IPS-15b (cell line): ENCODE measurements around the gene PPEF1.
A peak's percentile ranks its signal among the peaks of the same experiment; 100 is the strongest.

Experiments
- H3K27me3 ChIP-seq: one replicate; pipeline ENCODE4 v1.6.1; 2013; ENCODE audit warnings: low read length; ENCODE audit not compliant: control insufficient read depth, insufficient read depth
- H3K36me3 ChIP-seq: one replicate; pipeline ENCODE4 v1.6.1; 2013; ENCODE audit warnings: low read length; ENCODE audit not compliant: control insufficient read depth, insufficient read depth
- H3K4me1 ChIP-seq: one replicate; pipeline ENCODE4 v1.6.1; 2013; ENCODE audit warnings: mild to moderate bottlenecking, low read length; ENCODE audit not compliant: control insufficient read depth, insufficient read depth
- H3K4me3 ChIP-seq: one replicate; pipeline ENCODE4 v1.5.1; 2013; ENCODE audit warnings: low read depth, low read length
- H3K9ac ChIP-seq: one replicate; pipeline ENCODE4 v1.6.1; 2013; ENCODE audit warnings: low read depth, mild to moderate bottlenecking, low read length
- H3K9me3 ChIP-seq: one replicate; pipeline ENCODE4 v1.6.1; 2013; ENCODE audit warnings: mild to moderate bottlenecking, low read length; ENCODE audit not compliant: control insufficient read depth, insufficient read depth

The PPEF1 gene, protein sequence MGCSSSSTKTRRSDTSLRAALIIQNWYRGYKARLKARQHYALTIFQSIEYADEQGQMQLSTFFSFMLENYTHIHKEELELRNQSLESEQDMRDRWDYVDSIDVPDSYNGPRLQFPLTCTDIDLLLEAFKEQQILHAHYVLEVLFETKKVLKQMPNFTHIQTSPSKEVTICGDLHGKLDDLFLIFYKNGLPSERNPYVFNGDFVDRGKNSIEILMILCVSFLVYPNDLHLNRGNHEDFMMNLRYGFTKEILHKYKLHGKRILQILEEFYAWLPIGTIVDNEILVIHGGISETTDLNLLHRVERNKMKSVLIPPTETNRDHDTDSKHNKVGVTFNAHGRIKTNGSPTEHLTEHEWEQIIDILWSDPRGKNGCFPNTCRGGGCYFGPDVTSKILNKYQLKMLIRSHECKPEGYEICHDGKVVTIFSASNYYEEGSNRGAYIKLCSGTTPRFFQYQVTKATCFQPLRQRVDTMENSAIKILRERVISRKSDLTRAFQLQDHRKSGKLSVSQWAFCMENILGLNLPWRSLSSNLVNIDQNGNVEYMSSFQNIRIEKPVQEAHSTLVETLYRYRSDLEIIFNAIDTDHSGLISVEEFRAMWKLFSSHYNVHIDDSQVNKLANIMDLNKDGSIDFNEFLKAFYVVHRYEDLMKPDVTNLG

GRCh38 chrX:18707426-18708049 lies at the start of gene PPEF1:
Gene PPEF1 (plus strand): TSS chrX:18707645. CDS start chrX:18707781, 136 bp downstream.
- Histone ChIP-seq H3K36me3 (no peaks in the 10 kb centered on the region), H3K27me3 (no peaks in the 10 kb centered on the region), H3K4me1 (no peaks in the 10 kb centered on the region), H3K9ac (no peak within 1 kb of the TSS), H3K4me3 (no peak within 1 kb of the TSS), H3K9me3 (no peaks in the 10 kb centered on the region)

- Histone ChIP-seq H3K4me1 (no peaks in the 10 kb centered on the region), H3K27me3 (no peaks in the 10 kb centered on the region), H3K36me3 (no peaks in the 10 kb centered on the region), H3K9ac (no peak overlapping the region), H3K4me3 (no peak overlapping the region), H3K9me3 (no peaks in the 10 kb centered on the region)
These were observed 46.2 kb upstream of the PPEF1 start for GRCh38 chrX:18661273-18661672.

- no peaks in the 10 kb centered on the region for H3K9me3 ChIP-seq
- H3K36me3 ChIP-seq: no peaks in the 10 kb centered on the region
- no peaks in the 10 kb centered on the region for H3K27me3 ChIP-seq
- no peaks in the 10 kb centered on the region for H3K4me1 ChIP-seq
- no peak overlapping the region for H3K4me3 ChIP-seq
- no peak overlapping the region for H3K9ac ChIP-seq
These were observed 42.5 kb upstream of the PPEF1 start for GRCh38 chrX:18664947-18665346.

- Histone ChIP-seq H3K9ac (no peak overlapping the region), H3K36me3 (no peaks in the 10 kb centered on the region), H3K4me1 (no peaks in the 10 kb centered on the region), H3K27me3 (no peaks in the 10 kb centered on the region), H3K9me3 (no peaks in the 10 kb centered on the region), H3K4me3 (no peak overlapping the region)
These were observed 40.8 kb upstream of the PPEF1 start for GRCh38 chrX:18666614-18667013.

GRCh38 chrX:18668071-18668835 lies 39.2 kb upstream of the PPEF1 start:
- no peak overlapping the region for H3K9ac ChIP-seq
- no peaks in the 10 kb centered on the region for H3K36me3 ChIP-seq
- H3K4me1 ChIP-seq: no peaks in the 10 kb centered on the region
- H3K4me3 ChIP-seq: no peak overlapping the region
- no peaks in the 10 kb centered on the region for H3K27me3 ChIP-seq
- H3K9me3 ChIP-seq: no peaks in the 10 kb centered on the region

DNA sequence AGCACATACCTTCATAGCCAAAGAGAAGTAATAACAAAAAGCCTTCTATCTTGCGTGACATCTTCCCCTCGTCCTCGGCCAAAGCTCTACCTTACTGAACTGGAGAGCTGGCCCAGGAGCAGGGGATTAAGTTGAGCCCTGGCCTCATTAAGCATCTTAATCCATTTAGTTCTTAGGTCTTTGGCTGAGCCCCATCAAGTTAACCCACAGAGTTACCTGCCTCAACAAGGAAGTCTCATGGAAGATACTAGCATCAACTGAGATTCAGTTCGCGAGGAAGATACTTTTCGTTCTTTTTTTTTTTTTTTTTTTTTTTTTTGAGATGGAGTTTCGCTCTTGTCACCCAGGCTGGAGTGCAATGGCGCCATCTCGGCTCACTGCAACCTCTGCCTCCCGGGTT lies 35.4 kb upstream of the PPEF1 start, which contains the start of gene RS1:
RS1 (minus strand) TSS at position 101 of the 400 bp plus-strand sequence; CDS start at position 61, 40 bp downstream.
- no peaks in the 10 kb centered on the region for H3K36me3 ChIP-seq
- H3K4me1 ChIP-seq: no peaks in the 10 kb centered on the region
- no peaks in the 10 kb centered on the region for H3K27me3 ChIP-seq
- H3K9ac ChIP-seq: no peak within 1 kb of the TSS
- no peak within 1 kb of the TSS for H3K4me3 ChIP-seq
- H3K9me3 ChIP-seq: no peaks in the 10 kb centered on the region

GRCh38 chrX:18674417-18674787 lies 33.0 kb upstream of the PPEF1 start:
- Histone ChIP-seq H3K27me3 (no peaks in the 10 kb centered on the region), H3K4me1 (no peaks in the 10 kb centered on the region), H3K9me3 (no peaks in the 10 kb centered on the region), H3K4me3 (peak overlapping the region; percentile 53), H3K36me3 (no peaks in the 10 kb centered on the region), H3K9ac (no peak overlapping the region)

DNA sequence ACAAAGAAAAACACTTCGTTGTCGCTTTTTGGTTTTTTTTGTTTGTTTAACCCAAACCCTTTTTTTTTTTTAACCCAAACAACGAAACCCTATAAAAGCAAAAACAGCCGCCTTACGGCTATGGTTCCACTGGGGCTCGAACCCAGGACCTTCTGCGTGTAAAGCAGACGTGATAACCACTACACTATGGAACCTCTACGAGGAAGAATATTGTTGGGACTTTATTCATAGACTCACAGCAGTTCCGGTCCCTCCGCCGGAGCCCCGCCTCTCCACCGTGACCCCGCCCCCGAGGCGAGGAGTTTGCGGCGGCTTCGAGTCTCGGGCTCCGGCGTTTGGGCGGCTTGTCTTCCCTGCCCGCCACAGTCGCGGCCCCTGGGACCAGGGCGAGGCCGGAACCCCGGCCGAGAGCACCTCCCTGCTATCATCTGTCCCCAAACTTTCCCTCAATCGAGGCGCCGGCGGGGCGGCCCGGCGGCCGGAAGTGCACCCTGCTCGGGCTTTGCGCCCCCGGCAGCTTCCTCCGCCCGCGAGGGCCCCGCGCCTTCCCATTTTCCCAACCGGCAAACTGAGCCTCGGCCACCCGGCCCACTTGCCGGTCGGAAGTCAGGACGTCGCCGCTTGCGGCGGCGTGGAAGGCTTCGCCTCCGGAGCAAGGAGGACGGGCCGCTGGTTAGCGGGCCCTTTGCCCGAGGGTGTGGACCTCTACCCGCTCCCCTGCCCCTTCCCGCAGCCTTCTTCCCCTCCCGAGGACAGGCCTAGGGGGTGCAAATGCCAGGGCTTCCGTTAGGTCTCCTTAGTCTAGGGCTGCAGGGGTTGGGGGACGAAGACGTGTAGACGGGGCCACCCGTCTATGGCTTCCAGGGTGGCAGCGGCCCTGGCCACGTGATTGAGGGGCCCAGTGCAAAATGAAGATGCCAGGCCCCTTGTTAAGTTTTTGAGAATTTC lies 32.4 kb upstream of the PPEF1 start:
- Histone ChIP-seq H3K4me3 (peak overlapping the region; percentile 53), H3K9me3 (no peaks in the 10 kb centered on the region), H3K9ac (no peak overlapping the region), H3K27me3 (no peaks in the 10 kb centered on the region), H3K4me1 (no peaks in the 10 kb centered on the region), H3K36me3 (no peaks in the 10 kb centered on the region)

DNA sequence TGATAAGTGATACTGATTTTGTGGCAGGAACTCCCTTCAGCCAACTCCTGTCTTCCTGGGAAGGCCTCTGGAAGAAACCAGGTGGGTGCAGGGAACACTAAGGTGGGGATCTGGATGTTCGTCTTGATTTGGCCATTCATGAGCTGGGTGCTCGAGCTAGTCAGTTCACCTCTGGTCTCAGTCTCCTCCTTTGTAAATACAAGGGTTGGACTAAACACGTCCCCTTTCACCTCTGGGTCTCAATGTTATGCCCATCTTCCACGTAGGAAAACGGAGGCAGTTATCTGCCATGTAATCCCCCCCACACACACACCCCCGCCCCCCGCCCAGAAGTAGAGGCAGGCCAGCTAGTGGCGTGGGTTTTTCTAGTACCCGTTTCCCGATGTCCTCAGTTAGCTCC lies 31.4 kb upstream of the PPEF1 start:
- Histone ChIP-seq H3K4me3 (no peak overlapping the region), H3K4me1 (no peaks in the 10 kb centered on the region), H3K27me3 (no peaks in the 10 kb centered on the region), H3K9me3 (no peaks in the 10 kb centered on the region), H3K9ac (no peak overlapping the region), H3K36me3 (no peaks in the 10 kb centered on the region)

DNA sequence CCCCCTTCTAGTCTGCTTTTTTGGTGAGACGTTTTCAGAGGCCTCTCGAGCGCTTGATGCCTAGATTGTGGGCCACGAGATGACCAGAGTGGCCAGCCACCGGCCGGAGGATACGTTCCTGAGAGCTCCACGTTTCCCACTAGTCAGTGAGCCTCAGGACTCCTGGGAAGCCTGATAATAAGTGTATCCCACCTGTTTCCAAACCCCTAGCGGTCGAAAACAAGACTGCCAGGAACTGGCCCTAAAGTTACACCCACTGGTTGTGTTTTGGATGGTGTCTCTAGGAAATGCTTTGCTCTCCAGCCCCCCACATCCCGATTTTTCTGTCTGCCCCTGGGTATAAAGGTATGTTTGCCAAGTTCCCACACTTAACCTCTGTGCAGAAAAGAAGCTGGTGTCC lies 31.0 kb upstream of the PPEF1 start:
- Histone ChIP-seq H3K4me3 (no peak overlapping the region), H3K27me3 (no peaks in the 10 kb centered on the region), H3K9me3 (no peaks in the 10 kb centered on the region), H3K4me1 (no peaks in the 10 kb centered on the region), H3K36me3 (no peaks in the 10 kb centered on the region), H3K9ac (no peak overlapping the region)
